Retina (tissue), 1 donor: ENCODE data around the gene POU5F1.
A peak's percentile ranks its signal among the peaks of the same experiment; 100 is the strongest.

Experiments
- DNase-seq: peaks from one replicate; pipeline ENCODE4 v3.0.0-alpha.2; 2016

The POU5F1 gene

DNA sequence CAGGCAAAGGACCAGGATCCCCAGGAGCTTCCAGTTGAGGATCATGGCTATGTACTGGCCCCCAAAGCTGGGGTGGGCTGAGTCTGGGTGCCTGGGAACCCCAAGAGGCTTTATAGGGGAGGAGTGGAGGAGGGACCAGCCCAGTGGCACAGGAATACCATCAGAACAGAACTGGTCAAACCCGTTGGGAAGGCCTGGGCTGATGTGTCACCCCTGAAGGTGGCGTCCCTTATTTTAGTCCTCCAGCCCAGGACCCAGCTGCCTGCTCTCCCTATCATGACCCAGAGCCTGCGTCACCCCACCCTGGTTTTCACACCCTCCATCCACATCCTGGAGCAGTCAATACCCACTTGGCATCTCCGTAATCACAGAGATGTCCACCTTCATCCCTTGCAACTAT, 31.5 kb downstream of the POU5F1 start, which contains the start of gene PSORS1C2:
Gene PSORS1C2, minus strand, starts transcription at position 85 of the 400 bp plus-strand sequence. Its CDS starts 40 bp downstream, at position 45.
- DNase-seq: no peak

DNA sequence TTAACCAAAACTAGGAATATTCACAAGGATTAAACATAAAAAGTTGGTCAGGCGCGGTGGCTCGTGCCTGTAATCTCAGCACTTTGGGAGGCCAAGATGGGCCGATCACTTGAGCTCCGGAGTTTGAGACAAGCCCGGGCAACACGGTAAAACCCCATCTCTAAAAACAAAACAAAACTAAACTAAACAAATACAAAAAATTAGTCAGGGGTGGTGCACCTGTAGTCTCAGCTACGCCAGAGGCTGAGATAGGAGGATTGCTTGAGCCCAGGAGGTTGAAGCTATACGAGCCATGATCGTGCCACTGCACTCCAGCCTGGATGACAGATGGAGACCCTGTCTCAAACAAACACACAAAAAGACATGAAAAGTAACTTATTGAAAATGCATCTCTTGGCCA, 34.8 kb downstream of the POU5F1 start:
- DNase-seq: no peak

DNA sequence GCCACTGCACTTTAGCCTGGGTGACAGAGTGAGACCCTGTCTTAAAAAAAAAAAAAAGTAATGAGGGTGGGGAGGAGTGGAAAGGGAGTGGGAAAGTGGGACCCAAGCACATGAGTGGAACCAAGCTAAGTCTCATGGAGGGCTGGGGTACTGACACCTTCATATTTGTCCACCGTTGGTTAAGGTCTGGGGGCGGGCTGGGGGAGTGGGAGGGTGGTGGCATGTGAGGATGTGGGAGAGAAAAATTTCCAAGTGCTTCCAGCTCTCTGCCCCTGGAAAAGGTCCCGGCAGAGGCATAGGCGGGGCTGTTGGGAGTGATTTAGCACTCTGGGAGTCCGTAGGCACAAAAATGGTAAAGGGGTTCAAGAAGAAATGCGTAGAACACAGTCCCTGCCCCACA, 37.7 kb downstream of the POU5F1 start:
- no peak for DNase-seq

DNA sequence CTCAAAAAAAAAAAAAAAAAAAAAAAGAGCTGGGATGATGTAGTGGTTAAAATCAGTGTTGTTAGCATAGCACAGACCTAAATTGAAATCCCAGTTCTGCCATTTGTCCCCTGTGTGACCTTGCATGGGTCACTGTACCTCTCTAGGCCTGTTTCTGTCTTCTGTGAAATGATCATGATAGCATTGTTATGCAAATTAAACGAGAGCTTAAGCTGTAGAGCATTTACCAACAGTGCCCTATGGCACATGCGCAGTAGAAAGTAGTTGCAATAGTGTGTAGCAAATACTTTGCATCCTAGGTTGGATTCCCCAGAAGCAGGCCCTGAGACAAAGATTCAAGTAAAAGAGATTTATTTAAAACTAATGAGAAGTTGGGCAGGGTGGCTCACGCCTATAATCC, 38.9 kb downstream of the POU5F1 start:
- no peak for DNase-seq

DNA sequence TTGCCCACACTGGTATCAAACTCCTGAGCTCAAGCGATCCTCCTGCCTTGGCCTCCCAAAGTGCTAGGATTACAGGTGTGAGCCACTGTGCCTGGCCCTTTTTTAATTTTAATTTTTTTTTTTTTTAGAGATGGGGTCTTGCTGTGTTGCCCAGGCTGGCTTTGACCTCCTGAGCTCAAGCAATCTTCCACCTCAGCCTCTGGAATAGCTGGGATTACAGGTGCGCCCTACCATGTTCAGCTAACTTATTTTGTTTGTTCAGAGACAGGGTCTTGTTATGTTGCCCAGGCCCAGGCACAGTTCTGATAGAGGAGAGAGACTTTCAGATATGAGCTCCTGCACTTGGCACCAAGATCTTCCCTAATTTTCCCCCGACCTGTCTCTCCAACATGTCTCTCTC, 39.7 kb downstream of the POU5F1 start:
- DNase-seq: no peak

DNA sequence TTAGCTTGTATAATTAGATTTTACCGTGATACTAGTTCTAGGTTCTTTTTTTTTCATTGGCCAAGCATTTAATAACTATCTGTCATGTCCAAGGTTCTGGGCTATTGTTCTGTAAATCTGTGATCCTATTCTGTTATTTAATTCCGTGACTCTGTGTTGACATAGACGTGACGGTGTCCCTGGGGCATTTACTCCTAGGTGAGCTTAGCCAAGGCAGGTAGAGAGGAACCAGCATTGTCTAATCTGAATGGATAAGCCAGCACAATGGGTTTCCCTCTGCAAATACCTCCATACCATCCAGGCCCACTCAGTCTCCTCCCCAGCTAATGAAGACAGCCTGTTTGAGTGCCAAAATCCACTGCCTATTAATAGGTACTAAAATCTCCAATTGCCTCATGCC, 41.4 kb downstream of the POU5F1 start:
- no peak for DNase-seq

DNA sequence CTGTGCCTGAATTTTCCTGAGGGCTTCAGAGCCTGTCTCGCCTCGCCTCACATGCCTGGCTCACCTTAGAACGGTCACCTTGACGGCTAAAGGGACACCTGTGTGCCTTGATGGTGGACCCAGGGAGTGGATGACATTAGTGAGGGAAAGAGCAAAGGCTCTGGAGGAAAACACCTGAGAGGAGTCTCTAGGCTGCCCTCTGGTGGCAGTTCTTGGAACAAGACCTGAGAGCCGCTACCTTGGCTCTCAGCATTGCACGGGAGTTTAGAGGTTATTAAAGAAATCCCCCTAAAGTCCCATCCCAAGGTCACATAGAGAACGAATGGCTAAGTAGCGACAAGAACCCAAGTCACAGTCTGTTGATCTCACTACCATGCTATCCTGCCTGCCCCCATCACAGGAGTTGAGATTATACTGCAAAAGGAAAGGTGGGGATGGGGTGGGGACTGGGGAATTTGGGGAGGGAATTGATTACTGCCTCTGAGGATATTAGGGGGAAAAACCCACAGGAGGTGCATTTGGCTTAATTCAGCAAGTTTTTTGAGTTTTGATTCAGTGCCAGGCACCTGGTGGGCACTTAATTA, 42.3 kb downstream of the POU5F1 start:
- DNase-seq: peak; percentile 64

DNA sequence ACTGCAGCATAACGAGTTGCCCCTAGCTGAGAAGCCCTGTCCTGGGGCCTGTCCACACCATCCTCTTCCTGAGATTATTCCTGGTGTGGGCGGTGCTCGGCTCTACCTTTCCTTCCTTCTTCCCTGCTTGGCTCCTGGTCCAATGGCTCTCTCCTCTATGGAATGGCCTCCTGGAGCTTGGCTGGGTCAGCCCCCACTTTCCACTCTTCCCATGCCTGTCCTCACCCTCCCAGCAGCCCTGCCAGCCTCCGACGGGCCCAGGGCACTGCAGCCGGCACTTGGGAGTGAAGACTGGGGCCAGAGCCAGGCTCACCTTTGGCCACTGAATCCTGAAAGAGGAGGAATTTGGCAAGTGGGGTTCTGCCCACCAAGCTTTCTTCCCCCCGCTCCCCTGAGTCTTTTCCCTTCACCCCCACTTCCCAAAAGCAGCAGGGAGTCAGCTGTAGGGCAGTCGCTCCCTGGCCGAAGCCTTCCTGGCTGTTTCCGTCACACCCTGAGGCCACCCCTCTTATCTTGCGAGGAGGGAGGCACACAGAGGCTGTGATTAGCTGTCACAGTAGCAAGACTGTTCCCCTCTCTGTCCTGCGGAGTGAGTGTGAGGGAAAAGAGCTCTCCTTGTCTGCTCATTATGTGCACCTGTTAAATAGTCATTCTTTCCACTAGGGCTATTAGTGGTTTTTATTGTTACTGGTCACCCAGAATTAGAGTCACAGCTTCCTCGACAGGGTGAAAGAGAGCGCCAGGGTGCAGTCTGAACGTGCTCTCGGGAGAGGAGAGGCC, 43.9 kb downstream of the POU5F1 start:
- no peak for DNase-seq

DNA sequence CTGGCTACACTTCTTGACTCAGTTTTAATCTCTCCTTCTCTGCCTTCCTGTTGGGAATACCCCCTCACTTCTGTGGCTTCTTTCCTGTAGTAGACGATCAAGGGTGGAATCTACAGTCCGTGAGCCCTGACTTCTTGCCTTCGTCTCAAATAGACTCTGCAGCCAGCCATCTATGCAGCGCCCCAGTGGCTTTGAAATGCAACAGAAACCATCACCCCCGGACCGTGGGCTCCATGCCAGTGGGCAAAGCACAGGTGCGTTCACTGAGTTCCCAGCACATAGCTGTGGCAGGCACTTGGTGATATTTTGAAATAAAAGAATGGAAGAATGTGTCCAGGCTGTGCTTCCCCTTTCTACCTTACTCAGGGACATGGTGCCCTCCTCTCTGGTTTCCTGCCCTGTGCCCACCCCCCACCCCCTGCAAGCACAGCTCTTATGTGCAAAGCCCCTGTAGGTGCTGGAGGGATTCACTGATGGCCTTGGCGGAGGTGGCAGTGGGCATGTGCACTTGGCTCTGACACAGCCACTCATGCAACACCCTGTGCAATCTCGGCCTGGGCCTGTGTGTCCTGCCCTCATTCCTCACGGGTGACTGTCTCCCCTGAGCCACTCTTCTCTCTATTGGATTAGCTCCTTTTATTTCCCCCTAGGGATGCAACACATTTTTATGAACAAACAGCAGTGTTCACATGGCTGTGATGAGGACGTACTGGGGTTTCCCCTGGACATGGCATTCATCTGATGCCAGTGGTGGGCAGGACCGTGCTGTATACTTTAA, 44.7 kb downstream of the POU5F1 start:
- DNase-seq: no peak

DNA sequence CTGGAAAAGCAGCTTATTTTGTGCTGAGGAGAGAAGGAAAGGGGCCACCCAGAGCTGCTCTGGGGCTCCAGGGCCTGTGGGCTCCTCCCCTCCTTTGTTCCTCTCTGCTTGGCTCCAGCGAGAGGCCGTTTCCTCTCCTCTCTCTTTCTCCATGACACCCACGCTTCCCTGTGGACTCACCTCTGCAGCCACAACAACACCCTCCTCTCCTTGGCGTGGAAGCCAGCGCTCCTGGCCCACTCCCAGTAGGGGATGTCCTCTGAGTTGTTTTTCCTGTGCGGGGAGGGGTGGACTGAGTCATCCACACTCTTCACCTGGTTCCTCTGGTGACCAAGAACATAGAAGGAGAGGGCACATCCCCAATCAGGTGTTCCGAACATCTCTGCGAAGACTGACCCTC, 45.3 kb downstream of the POU5F1 start:
- no peak for DNase-seq

DNA sequence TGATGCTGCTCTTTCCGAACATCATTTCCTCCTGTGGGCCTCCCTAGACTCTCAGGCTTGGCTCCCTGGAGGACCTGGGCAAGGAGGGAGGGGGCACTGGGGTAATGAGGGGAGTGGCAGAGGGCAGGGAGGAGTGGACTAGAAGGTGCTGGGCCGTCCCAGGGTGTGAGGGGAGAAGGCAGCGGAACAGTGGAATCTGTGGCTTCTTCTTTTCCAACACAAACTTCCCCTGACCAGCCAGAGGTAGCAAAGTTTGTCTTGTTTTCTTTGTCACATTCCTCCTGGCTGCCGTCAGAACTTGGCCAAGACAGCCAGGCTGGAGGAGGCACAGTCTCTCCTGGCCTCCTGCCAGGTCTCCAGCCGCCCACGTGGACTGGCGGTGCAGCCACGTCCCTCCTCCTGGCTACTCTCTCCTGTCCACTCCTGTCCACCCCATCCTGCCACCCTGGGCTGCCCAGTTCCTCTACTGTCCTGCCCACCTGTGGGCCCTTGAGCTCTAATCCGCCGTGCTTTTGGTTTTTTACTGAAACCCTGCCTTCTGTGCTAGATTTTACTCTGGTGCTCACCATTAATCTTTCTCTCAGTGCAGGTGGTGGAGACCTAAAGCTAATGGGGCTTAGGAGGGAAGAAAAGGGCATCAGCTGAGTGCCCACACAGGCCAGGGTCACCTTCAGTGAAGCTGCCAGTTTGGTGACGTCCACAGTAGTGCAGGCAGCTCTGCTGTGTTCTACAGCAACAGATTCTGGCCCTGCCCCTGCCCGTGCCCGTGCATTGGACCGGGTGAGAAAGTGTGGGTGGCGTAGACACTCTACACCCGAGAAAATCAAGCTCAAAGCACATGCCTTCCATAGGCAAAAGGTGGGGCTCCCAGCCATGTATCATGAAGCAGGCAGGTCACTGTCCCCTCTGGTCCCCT, 47.4 kb downstream of the POU5F1 start:
- no peak for DNase-seq

DNA sequence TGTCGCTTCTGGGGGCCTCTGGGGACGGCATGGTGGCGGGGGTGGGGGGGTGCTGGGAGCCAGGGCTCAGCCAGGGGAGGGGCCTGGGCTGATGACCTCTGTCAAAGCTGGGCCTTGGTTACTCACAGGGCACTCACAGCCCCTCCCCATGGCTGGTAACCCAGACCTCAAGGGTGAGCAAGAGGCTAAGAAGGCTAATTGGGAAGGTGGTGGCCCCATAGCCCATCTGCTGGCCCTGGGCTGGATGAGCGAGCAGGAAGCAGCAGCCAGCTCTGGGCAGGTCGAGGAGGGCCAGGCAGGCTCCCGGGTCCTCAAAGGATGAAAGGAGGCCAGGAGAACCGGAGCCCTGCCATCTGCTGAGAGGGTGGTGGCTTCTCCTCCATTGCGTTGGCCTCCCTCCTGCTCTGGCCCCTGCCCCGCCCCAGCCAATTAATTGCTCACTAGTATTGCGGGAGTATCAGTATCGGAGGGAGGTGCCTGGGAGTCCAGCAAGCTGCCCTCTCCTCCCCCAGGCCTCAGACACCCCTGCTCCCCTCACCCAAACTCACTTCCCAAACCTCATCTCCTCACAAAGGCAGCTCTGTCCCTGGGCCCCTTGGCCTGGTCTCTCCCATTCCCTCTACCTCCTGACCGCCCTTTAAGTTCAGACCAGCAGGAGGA, 49.2 kb downstream of the POU5F1 start:
- DNase-seq: no peak

DNA sequence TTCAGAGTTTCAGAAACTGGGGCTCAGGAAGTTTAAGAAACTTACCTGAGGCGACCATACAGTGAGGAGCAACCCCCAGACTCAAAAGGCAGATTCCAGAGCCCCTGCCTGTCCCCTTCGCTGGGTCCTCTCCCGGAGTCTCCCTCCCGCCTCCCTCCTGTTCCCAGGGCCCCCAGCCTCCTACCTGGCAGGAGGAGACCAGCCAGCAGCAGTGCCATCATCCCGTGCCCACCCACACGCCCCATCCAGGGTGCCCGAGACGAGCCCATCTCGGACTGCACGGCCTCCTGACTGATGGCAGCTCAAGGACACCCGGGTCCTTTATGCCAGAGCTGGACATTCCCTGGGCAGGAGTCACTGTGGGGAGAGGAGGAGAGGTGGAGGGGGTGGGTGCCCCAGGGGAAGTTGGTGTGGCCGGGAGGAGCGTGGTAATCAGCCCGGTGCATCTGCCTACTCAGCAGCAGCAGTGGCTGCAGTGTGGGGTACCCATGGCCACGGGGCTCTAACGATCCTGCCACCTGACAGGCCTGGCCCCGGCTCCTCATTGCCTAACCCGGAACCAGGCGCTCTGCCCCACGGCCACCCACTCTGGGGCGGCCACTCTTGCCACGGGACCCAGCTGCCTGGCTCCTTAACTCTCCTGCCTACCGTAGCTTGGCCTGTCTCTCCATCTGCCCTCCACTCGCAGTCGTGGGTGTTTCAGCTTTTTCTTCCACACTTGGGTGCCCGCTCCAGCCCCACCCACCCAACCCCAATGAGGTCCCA, 50.1 kb downstream of the POU5F1 start, which contains the start of gene CDSN:
Gene CDSN, minus strand, starts transcription at position 296 of the 765 bp plus-strand sequence. Its CDS starts 27 bp downstream, at position 269.
- no peak for DNase-seq

DNA sequence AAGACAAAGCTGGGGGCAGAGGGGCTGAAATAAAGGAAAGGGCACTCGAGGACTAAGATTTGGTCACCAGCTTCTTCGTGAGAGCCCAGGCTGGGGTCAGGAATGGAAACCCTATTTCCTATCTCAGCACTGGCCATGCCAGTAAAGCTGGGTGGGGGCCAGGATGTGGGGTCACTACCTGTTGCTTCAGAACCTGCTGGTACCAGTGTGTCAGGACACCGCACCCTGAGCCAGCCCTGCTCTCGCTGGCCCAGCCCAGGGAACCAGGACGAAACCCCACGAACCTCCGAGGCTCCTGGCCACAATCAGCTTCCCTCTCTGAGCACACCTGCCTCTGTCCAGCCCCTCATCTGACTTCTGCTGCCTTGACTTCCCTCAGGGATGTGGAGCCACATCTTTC, 52.3 kb downstream of the POU5F1 start:
- no peak for DNase-seq

DNA sequence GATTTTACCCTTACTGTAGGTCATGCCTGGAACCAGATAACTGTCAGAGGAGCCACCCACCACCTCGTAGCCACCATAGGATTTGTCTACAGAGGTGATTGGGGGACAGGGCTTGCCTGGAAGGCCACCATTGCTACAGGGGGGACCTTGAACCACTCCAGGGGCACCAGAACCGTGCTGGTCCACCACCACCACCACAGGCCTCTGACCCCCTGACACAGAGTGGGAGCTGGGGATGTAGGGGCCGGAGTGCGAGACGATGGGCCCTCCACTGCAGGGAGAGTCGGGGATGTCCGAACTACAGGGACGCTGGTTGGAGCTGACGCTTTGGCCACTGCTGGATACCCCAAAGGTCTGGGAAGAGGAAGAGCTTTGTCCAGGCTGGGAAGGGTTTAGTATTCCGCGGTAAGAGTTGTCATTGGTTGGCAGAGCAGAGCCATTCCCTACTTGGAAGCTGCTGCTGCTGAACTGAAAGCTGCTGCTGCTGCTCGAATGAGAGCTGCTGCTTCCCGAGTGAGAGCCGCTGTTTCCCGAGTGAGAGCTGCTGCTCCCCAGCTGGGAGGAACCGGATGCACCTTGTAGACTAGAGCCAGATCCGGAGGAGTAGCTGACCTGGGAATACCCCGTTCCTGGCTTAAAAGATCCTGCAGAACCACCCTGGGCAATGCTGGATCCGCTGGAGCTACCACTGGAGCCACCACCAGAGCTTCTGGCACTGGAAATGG, 53.7 kb downstream of the POU5F1 start:
- no peak for DNase-seq

DNA sequence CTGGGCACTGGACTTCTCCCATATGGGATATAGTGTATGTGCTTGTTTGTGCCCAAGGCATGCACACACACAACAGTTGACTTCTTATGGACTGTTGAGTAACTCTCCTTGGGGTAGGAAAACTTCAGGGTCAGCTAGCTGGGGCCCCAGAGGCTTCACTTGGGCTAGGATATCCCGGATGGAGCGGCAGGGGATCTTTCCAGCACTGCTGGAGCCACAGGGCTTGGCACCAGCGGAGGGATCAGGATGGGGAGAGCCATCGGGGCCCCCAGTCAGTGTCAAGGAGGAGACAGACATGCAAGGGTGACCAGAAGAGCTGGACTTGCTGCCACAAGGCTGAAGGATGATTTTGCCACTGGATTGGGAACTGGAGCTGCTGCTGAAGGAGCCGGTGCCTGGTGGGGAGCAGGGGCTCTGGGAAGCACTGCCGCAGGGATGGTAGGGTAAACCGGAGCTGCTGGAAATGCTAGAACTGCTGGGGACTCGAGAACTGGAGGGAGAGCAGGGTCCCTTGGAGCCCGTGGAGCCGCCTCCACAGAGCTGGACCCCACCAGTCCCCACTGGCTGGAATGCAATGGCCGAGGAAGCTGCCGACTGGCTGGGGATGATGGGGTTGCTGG, 54.4 kb downstream of the POU5F1 start:
- DNase-seq: no peak

DNA sequence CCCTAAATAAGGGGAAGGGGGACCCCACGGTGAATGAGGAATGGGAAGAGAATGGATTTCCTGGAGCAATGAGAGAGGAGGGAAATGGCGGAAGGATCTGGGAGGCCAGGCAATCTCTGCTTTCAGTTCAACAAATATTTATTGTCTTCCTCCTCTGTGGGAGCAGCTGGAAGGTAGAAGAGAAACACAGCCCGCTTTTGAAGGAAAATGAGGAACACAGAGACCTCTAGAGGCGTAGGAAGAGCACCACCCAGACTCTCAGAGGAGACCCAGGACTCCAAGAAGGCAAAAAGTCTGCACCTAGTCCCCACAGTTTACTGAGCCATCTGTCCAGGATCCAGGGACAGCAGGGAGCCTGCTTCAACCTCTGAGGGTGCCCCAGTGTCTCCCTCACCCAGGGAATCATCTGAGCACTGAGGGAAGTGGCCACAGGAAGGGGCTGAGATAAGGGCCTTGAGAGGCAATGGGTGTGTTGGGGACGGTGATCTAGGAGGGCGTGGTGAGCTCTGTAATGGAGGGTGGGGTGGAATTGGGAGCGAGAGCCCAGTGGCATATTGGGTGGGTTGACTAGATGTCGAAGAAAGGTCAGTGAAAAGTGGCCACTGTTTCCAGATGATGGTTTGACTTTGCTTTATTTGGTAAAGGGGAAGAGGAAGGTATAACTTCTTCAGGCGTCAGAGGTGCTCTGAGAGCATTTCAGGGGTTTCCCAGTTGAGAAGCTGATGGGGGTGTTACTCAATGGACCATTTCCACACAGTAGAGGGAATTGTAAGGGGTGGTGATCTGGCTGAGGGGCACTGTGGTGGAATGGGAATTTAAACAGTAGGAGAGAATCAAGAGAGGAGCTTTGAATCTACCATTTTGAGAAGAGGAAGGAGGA, 55.3 kb downstream of the POU5F1 start:
- no peak for DNase-seq

DNA sequence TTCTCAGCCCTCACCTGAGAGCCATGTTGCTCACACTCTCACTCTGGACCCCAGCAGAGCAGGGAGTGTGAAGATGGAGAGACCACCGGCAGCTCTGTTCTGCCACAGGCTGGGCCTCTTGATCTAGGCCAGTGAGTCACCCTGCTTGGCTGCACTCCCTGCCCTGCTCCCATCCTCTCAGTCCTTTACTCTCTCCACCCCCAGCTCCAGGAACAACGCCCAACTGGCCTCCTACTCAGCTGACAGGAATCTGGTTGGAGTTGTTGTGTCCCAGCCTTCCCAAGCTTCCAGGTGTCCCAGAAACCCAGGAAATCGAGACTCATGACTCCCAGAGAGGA, 56.0 kb downstream of the POU5F1 start, which contains the start of gene PSORS1C1:
Gene PSORS1C1, plus strand, starts transcription at position 260 of the 338 bp plus-strand sequence. CDS start 14,833 bp downstream, outside the sequence.
- DNase-seq: no peak
